ENCODE measurements around the gene A1BG. TPM values are rescaled to one million over a fixed set of nuclear protein-coding genes. Genes with fewer than 3 reads are reported as not detected.
A peak's percentile ranks its signal among the peaks of the same experiment; 100 is the strongest.

The A1BG gene
- total RNA-seq, 1 experiment from 2014 or later, result 1.2 TPM

- ATAC-seq (peak; percentile 45), DNase-seq (ENCODE audit: low read depth, low spot score) (peak; percentile 46)
- Histone ChIP-seq H3K4me2 (ENCODE audit: low read length) (peak overlapping the region; percentile 91), H3K4me1 (ENCODE audit: control insufficient read depth in 1 of 2, insufficient read depth in 2 of 2, low read length in 2 of 2) (peaks cover 6 to 19% of the 10 kb centered on the region in 2 experiments; a peak in 3 of 4 replicates), H3K9ac (ENCODE audit: low read length) (peak overlapping the region; percentile 93), H3K36me3 (ENCODE audit: control insufficient read depth in 1 of 2, insufficient read depth in 2 of 2, low read length in 2 of 2) (no peaks in the 10 kb centered on the region), H3K9me3 (ENCODE audit: control insufficient read depth in 1 of 2, insufficient read depth in 1 of 2, low read depth in 1 of 2, low read length in 2 of 2) (no peaks in the 10 kb centered on the region), H3K4me3 (replicated peaks in 1 of 2; ENCODE audit: low read depth in 1 of 2, low read length in 2 of 2) (peak overlapping the region; percentile 81 to 90), H2AFZ (ENCODE audit: low read depth, low read length, poor library complexity, severe bottlenecking) (no peak overlapping the region), H4K20me1 (ENCODE audit: insufficient read depth) (no peaks in the 10 kb centered on the region), H3K79me2 (ENCODE audit: insufficient read depth, low read length) (0 out of 2 replicates have a peak, but pooled peaks cover 3% of the 10 kb centered on the region), H3K27me3 (ENCODE audit: insufficient read depth, low read length) (no peaks in the 10 kb centered on the region), H3K27ac (ENCODE audit: low read depth, low read length) (peak overlapping the region; percentile 100), H3K9me2 (ENCODE audit: insufficient read depth) (no peaks in the 10 kb centered on the region)
- intact Hi-C loops (cut with micrococcal nuclease), result loop anchor here (1.0 kb wide), 2 partner anchors 19 to 35 kb away; partner anchors contain the start of gene ZNF837
- ChIA-PET CTCF (interaction anchor here (1.3 kb wide), 2 partner anchors 152 to 158 kb away, joined by 6 to 7 read pairs; partner anchors contain the start of gene ZBTB45), POLR2A (interaction anchor here (0.6 to 2.1 kb wide), 15 partner anchors 8 to 213 kb away, joined by 3 to 10 read pairs (median 5); partner anchors contain the start of genes TRIM28, ZBTB45, ZNF544 and ZNF584), RAD21 (ENCODE audit: low non-redundant PET in 1 of 2, low total read pairs in 2 of 2, uncharacterized antibody in 2 of 2, unreplicated experiment in 2 of 2) (interaction anchor here in 1 of 2 experiments (1.2 kb wide), 1 partner anchor 179 kb away, joined by 5 read pairs; the partner anchor contains the start of gene ZNF274)
- no peak for TF ChIP-seq RAD21 (IDR thresholded peaks at IDR 0.05; ENCODE audit: low read depth)
- TF ChIP-seq TCF7L2 (IDR thresholded peaks at IDR 0.05; ENCODE audit: borderline replicate concordance, extremely low read depth, insufficient read depth, insufficient read length), result peak; percentile 45
- TF ChIP-seq ZNF274 (IDR thresholded peaks at IDR 0.05; ENCODE audit: low read depth, low read length), result no peak
- peak; percentile 71 for TF ChIP-seq MAX (IDR thresholded peaks at IDR 0.05)
- BruUV-seq (replicated peaks), result no TSS peak
Observed at GRCh38 chr19:58361900-58362271, 8.6 kb upstream of the A1BG start.

DNA sequence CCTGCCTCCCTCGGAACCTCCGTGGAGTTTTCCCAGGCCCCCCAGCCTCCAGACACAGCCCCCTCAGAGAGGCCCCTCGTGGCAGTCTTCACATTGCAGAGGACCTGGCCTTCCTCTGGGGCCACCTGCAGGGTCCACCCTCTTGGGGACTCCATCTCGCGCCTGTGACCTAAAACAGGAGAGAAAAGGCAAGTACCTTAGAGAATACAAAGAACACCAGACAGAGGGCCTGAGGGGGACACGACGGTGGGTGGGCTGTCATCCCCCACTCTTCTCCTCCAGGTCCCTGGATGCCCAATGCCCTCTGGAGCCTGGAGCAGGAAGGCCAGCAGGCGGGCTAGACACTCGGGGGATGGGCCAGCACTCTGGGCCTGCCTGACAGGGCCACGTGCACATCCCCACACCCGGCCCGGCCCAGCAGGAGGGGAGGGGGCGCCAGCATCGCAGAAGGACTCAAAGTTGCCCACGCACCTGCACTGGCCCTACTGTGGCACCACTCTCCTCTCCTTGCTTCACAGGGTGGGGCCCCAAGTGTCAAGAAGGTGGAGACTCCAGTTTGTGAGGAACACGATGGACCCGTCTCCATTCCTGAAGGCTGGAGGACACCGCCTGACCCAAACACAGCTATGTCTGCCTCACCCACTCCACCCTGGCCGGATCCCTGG is 4.3 kb upstream of the A1BG start:
- BruUV-seq (replicated peaks), result no TSS peak
- peaks cover 6 to 12% of the 10 kb centered on the region in 2 experiments; a peak in 3 of 4 replicates for H3K4me1 ChIP-seq (ENCODE audit: control insufficient read depth in 1 of 2, insufficient read depth in 2 of 2, low read length in 2 of 2)
- no peak overlapping the region for H3K4me2 ChIP-seq (ENCODE audit: low read length)
- no peaks in the 10 kb centered on the region for H3K9me2 ChIP-seq (ENCODE audit: insufficient read depth)
- DNase-seq (ENCODE audit: low read depth, low spot score) (no peak), ATAC-seq (no peak)
- H3K9ac ChIP-seq (ENCODE audit: low read length), result no peak overlapping the region
- no peaks in the 10 kb centered on the region for H3K9me3 ChIP-seq (ENCODE audit: control insufficient read depth in 1 of 2, insufficient read depth in 1 of 2, low read depth in 1 of 2, low read length in 2 of 2)
- no peak overlapping the region for H3K27ac ChIP-seq (ENCODE audit: low read depth, low read length)
- no peaks in the 10 kb centered on the region for H3K36me3 ChIP-seq (ENCODE audit: control insufficient read depth in 1 of 2, insufficient read depth in 2 of 2, low read length in 2 of 2)
- POLR2A ChIA-PET, result no interaction called here
- intact Hi-C loops (cut with micrococcal nuclease), result no loop called here
- H2AFZ ChIP-seq (ENCODE audit: low read depth, low read length, poor library complexity, severe bottlenecking), result no peak overlapping the region
- no peaks in the 10 kb centered on the region for H3K27me3 ChIP-seq (ENCODE audit: insufficient read depth, low read length)
- no peak overlapping the region for H3K4me3 ChIP-seq (replicated peaks in 1 of 2; ENCODE audit: low read depth in 1 of 2, low read length in 2 of 2)
- H3K79me2 ChIP-seq (ENCODE audit: insufficient read depth, low read length), result 0 out of 2 replicates have a peak, but pooled peaks cover 3% of the 10 kb centered on the region
- H4K20me1 ChIP-seq (ENCODE audit: insufficient read depth), result no peaks in the 10 kb centered on the region
- RAD21 ChIA-PET (ENCODE audit: low non-redundant PET in 1 of 2, low total read pairs in 2 of 2, uncharacterized antibody in 2 of 2, unreplicated experiment in 2 of 2), result no interaction called here
- CTCF ChIA-PET, result no interaction called here
- TF ChIP-seq, protein P1, sequence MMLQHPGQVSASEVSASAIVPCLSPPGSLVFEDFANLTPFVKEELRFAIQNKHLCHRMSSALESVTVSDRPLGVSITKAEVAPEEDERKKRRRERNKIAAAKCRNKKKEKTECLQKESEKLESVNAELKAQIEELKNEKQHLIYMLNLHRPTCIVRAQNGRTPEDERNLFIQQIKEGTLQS (IDR thresholded peaks at IDR 0.05), result no peak
- TF ChIP-seq POLR2A (IDR thresholded peaks at IDR 0.05; ENCODE audit: borderline replicate concordance, extremely low read depth, insufficient read depth, insufficient read length) (no peak), CTCF (IDR thresholded peaks at IDR 0.05 in 2 of 3, conservative IDR thresholded peaks at IDR 0.05 in 1 of 3; ENCODE audit: borderline replicate concordance in 1 of 3, insufficient read depth in 1 of 3, low read depth in 2 of 3, low read length in 2 of 3) (no peak), EZH2 (IDR thresholded peaks at IDR 0.05) (no peak), EZH2phosphoT487 (IDR thresholded peaks at IDR 0.05; ENCODE audit: borderline replicate concordance) (no peak), SIN3A (IDR thresholded peaks at IDR 0.05; ENCODE audit: low read depth) (no peak), EGR1 (IDR thresholded peaks at IDR 0.05; ENCODE audit: low read depth) (no peak), CEBPB (IDR thresholded peaks at IDR 0.05; ENCODE audit: low read depth) (no peak), MAX (IDR thresholded peaks at IDR 0.05) (no peak), SP1 (IDR thresholded peaks at IDR 0.05; ENCODE audit: low read depth) (no peak), RAD21 (IDR thresholded peaks at IDR 0.05; ENCODE audit: low read depth) (no peak), SRF (IDR thresholded peaks at IDR 0.05; ENCODE audit: low read depth) (no peak), ZFX (IDR thresholded peaks at IDR 0.05) (no peak), CBX3 (IDR thresholded peaks at IDR 0.05; ENCODE audit: low read depth) (no peak)
